AG04450 (cell line): Measurements from ENCODE around the gene NUDT2. TPM values are rescaled to one million over a fixed set of nuclear protein-coding genes. Genes with fewer than 3 reads are reported as not detected.
A peak's percentile ranks its signal among the peaks of the same experiment; 100 is the strongest.

ENCODE experiments used
- CTCF ChIA-PET: fragments of 300-600, 350-600 bp; formaldehyde crosslinking; extraction: SDS; loops from one replicate; lab custom pipeline; 2022; ENCODE audit warnings: antibody characterized with exemption, inconsistent platforms; lab: Charles Lee
- POLR2A ChIA-PET: fragments of 350-600 bp; formaldehyde crosslinking; extraction: SDS; loops from one replicate; lab custom pipeline; 2021; ENCODE audit warnings: antibody characterized with exemption, inconsistent platforms; lab: Yijun Ruan, JAX
- DNase-seq: peaks from one replicate; pipeline ENCODE4 v3.0.0-alpha.2; 2011; ENCODE audit warnings: low read depth, low spot score
- H3K27ac ChIP-seq: one replicate; pipeline ENCODE4 v1.5.1; 2012; ENCODE audit warnings: low read depth, low read length, control low read depth
- H3K27me3 ChIP-seq: one replicate; pipeline ENCODE4 v1.6.0; 2012; ENCODE audit warnings: low read length; ENCODE audit not compliant: control insufficient read depth, insufficient read depth
- H3K4me3 ChIP-seq: 2 replicates; pipeline ENCODE4 v1.5.1; 2011; ENCODE audit warnings: mild to moderate bottlenecking, low read depth, low read length, control low read depth
- H3K9me3 ChIP-seq: 2 replicates; pipeline ENCODE4 v1.5.1; 2012; ENCODE audit warnings: low read length; ENCODE audit not compliant: control insufficient read depth, insufficient read depth
- polyA plus RNA-seq: library from polyadenylated mRNA; depleted of rRNA; stranded (reverse); fragments of >200 nt; gene quantifications from 2 replicates; pipeline ENCODE4 v1.2.3, GENCODE V29; 2011
- TF ChIP-seq, protein P1 (sequence below): IDR thresholded peaks from 2 replicates; pipeline ENCODE4 v1.5.1; 2011; ENCODE audit warnings: low read depth, low read length, control low read depth, inconsistent platforms

NUDT2 gene
- polyA plus RNA-seq, 1 experiment: 44.8 TPM

DNA sequence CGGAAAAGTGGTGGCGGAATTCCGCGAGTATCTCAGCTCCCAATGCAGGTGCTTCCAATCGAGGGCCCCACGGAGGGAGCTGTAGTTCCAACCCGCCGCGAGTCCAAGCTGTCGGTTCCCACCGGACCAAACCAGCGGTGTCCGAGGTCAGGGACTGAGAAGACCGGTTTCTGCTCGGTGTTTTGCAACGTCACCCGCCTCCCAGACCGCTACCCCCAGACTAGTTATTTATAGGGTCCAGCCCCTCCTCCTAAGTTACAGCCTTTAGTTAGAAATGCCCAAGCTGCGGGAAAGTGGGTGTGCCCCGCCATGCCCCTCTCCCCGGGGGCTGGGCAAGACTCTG, 48.0 kb downstream of the NUDT2 start:
- Histone ChIP-seq H3K27ac (no peak overlapping the region), H3K27me3 (peaks cover 22% of the 10 kb centered on the region), H3K9me3 (peaks cover 4% of the 10 kb centered on the region), H3K4me3 (peak overlapping the region; percentile 75)
- TF ChIP-seq, protein P1, sequence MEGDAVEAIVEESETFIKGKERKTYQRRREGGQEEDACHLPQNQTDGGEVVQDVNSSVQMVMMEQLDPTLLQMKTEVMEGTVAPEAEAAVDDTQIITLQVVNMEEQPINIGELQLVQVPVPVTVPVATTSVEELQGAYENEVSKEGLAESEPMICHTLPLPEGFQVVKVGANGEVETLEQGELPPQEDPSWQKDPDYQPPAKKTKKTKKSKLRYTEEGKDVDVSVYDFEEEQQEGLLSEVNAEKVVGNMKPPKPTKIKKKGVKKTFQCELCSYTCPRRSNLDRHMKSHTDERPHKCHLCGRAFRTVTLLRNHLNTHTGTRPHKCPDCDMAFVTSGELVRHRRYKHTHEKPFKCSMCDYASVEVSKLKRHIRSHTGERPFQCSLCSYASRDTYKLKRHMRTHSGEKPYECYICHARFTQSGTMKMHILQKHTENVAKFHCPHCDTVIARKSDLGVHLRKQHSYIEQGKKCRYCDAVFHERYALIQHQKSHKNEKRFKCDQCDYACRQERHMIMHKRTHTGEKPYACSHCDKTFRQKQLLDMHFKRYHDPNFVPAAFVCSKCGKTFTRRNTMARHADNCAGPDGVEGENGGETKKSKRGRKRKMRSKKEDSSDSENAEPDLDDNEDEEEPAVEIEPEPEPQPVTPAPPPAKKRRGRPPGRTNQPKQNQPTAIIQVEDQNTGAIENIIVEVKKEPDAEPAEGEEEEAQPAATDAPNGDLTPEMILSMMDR: no peak
- ChIA-PET CTCF (interaction anchor here (1.0 to 6.5 kb wide), 3 partner anchors 27 to 257 kb away, joined by 3 to 59 read pairs (median 11); no protein-coding TSS in a partner anchor), POLR2A (interaction anchor here (0.6 to 1.2 kb wide), 2 partner anchors 199 to 213 kb away, joined by 3 to 5 read pairs; partner anchors contain the start of gene UBAP1)
- DNase-seq: no peak

DNA sequence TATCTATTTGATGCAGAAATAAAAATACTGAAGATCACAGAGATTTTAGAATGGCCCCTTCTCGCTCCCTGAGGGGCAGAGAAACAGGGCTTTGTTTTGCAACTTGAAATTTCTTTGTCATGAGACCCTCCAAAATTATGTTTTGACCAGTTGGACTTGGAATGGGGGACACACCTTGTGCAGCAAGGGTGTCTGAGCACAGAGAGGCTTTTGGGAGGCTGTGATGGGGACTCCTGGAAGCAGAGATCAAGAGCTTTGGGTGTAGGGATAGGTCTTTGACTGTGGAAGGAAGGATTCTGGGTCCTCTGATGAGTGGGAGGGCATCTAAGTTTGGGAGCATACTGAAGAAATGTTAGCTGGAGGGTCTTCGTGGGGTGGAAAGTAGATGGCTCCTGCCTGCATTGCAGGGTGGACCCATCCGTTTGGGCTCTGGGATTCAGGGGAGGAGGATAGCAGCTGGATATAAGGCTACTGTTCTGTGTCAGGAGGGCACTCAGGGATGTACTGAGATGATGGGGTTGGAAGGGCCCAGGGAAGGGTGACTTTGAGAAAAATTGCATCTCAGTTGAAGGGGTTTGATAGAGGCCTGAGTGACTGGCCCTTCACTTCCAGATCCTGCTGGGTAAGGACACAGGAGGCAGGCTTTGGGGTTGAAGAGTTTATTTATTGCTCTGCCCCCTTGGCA, 49.1 kb downstream of the NUDT2 start:
- no peaks in the 10 kb centered on the region; the same call in 1 of the 2 replicates for H3K9me3 ChIP-seq
- TF ChIP-seq, protein P1: no peak
- CTCF ChIA-PET: interaction anchor here (0.5 to 6.5 kb wide), 25 partner anchors 8 to 442 kb away, joined by 3 to 59 read pairs (median 3); no protein-coding TSS in a partner anchor
- H3K4me3 ChIP-seq: no peak overlapping the region
- DNase-seq: no peak
- POLR2A ChIA-PET: interaction anchor here (0.5 kb wide), 1 partner anchor 337 kb away, joined by 6 read pairs; no protein-coding TSS in a partner anchor
- peaks cover 14% of the 10 kb centered on the region for H3K27me3 ChIP-seq
- H3K27ac ChIP-seq: no peak overlapping the region

DNA sequence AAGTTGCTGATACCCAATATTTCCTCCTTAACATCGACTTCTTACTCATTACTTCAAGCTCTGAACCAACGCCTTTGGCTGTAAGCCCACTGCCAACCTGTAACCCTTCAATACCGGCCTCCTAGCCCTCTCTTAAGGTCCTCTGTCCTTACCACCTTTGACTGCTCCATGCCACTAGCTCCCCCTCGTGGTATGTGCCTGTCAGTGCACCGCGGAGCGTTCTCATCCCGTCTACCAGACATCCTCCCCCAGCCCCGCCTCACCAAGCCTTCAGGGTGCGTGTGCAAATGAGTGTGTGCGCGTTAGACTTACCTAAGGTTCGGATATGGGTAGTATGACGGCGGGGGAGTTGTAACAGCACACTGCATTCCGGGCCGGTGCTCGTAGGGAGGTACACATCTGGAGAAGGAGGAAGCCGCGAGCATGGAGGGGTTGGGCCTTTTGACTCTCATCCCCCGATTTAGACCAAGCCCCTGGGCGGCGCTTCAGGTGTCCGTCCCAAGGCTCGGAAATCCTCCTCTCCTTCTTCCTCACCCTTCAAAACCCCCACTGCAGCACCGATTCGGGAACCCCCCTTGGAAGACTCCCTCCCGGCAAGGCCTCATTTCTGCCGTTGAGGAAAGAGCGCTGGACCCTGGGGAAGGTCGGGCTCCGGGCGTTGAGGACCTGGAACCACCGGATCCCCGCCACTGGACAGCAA, 50.1 kb downstream of the NUDT2 start:
- DNase-seq: peak; percentile 49
- Histone ChIP-seq H3K9me3 (no peaks in the 10 kb centered on the region; the same call in 1 of the 2 replicates), H3K27ac (no peak overlapping the region), H3K4me3 (peak overlapping the region; percentile 36), H3K27me3 (peaks cover 10% of the 10 kb centered on the region)
- POLR2A ChIA-PET: interaction anchor here (0.5 kb wide), 1 partner anchor 337 kb away, joined by 6 read pairs; no protein-coding TSS in a partner anchor
- TF ChIP-seq, protein P1: peak; percentile 95
- CTCF ChIA-PET: interaction anchor here (0.5 to 6.5 kb wide), 25 partner anchors 9 to 1099 kb away, joined by 3 to 59 read pairs (median 3); no protein-coding TSS in a partner anchor

DNA sequence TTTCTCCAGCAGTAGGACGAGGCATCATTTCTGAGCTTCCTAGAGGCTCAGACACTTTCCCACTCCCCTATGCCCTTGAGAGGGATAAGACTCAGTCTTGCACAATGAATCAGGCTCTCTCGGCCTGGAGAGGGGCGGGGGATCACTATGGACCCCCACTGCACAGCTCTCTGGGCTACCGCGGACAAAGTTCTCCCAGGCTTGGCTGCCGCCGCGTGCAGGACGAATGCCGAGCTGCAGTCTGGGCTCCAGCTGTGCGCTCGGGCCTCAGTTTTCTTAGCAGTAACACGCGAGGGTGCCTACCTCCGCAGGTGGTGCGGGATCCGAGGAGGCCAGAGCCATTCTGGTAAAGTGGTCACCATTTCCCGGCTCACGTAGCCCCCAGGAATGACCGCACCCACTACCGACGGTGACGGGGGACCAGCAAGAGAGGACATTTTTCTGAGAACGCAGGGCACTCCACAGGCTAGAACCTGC, 50.7 kb downstream of the NUDT2 start:
- CTCF ChIA-PET: interaction anchor here (0.6 to 6.5 kb wide), 7 partner anchors 10 to 1100 kb away, joined by 3 to 59 read pairs (median 7); no protein-coding TSS in a partner anchor
- no peak for DNase-seq
- no peak overlapping the region for H3K4me3 ChIP-seq
- H3K27ac ChIP-seq: no peak overlapping the region
- TF ChIP-seq, protein P1: no peak
- H3K27me3 ChIP-seq: peaks cover 7% of the 10 kb centered on the region
- POLR2A ChIA-PET: no interaction called here
- no peaks in the 10 kb centered on the region; the same call in 1 of the 2 replicates for H3K9me3 ChIP-seq
